NK-92 treated with Interleukin-12 subunit alpha and Interleukin-12 subunit beta, amount 100 ng/mL, for 24 hours (cell line): ENCODE data around the gene CRYBB2.
A peak's percentile ranks its signal among the peaks of the same experiment; 100 is the strongest.
"Not testable (repeated sequence)": the region's sequence is repeated elsewhere in the genome, so short reads cannot be mapped to it uniquely, and the experiment has no call there.

Experiments used
- DNase-seq: peaks from one replicate; lab custom pipeline; 2025; lab: John Stamatoyannopoulos, UW

Gene CRYBB2

DNA sequence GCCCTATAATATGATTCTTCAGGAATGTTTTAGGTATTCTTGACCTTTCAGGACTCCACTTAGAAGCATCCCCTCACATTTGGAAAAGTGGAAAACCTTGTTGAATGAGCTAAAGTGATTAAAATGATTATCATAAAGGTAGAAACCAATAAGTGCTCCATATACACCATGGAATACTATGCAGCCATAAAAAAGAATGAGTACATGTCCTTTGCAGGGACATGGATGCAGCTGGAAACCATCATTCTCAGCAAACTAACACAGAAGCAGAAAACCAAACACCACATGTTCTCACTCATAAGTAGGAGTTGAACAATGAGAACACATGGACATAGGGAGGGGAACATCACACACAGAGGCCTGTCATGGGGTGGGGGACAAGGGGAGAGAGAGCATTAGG is 14.3 kb downstream of the CRYBB2 start:
- not testable (repeated sequence) for DNase-seq

DNA sequence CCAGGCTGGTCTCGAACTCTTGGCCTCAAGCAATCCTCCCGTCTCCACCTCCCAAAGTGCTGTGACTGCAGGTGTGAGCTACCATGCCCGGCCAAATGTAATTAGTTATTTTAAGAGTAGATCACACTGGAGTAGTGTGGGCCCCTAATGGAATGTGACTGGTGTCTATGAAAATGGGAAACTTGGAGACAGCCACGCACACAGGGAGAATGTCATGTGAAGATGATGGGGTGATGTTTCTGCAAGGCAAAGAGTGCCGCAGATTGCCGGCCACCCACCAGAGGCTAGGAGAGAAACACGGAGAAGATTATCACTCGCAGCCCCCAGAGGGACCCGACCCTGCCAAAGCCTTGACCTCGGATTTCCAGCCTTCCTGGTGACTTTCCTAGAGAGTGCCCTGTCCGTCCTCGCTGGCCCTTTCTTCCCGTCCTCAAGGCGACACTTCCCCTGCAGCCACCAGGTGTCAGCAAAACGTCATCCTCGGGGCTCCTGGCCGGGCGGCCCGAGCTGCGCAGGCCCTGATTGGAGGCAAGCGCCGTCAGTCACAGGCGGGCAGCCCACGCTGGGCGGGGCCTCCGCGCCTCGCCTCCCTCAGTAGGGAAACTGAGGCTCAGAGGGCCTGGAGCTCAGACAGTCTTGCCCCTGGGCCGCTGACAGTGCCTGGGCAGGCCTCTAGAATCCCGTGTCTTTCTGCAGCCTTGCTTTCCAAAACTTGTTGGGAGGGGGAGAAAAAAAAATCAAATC is 16.3 kb downstream of the CRYBB2 start:
- DNase-seq: peak; percentile 39

DNA sequence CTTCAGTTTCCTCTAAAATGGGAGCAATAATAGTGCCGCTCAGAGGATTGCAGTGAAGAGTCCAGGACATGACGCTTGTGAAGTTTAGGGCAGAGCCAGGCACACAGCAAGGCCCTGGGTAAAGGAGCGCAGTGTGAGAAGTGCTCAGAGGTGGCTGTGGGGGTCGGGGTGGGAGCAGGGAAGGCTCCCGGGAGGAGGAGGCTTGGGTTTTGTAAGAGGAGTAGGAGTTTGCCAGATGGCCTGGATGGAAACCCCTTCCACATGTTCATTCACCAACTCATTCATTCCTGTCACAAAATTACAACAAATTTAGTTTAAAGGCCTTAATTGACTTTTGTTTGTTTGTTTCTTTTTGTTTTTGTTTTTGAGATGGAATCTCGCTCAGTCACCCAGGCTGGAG is 17.0 kb downstream of the CRYBB2 start:
- no peak for DNase-seq

DNA sequence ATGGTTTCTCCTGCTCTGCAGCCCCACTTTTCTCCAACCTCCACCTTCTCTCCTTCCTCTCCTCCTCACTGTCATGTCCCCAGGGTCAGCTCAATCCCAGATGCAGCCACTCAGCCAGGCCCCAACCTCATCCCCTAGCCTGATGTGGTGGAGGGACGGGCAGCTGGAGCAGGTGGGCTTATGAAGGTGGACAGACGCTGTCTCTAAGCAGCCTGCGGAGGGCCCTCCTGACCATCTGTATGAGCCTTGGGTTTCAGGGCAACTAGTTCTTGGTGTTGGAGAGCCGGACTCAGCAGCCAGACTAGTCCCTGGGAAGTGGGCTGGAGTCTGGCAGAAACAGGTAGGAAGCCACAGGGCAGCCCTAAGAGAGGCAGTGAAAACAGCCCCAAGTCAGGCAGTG is 18.1 kb downstream of the CRYBB2 start:
- no peak for DNase-seq

DNA sequence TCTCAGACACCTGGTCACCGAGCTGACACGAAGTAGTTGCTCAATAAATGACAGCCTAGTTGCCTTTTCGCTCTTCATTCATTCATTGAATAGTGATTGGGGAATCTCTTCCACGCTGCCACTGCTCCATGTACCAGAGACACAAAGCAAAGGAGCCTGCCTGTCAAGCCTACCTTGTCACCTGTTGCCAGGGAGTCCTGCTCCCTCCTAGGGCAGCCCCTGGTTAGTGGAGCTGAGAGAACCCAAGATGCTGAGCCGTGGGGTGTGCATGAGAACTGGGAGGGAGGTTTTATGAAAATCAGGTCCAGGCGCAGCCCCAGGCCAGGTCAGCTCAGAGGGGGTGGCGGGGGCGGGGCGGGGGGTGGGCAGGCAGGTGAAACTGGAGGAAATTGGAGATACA is 18.6 kb downstream of the CRYBB2 start:
- not testable (repeated sequence) for DNase-seq

DNA sequence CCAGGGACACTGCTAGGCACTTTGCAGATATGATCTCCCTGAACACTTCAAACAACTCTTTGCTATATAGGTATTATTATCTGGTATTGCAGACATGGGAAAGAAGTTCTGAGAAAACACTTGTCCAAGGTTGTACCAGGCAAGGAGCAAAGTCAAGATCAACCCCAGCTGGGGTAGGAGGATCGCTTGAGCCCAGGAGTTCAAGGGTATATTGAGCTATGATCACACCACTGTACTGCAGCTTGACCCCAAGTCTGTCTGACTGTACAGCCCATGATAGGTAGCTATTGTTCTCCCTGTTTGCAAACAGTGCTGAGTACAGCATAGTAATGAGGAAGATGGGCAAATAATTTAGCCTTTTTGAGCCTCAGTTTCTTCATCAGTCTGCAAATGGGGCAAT is 35.7 kb downstream of the CRYBB2 start:
- not testable (repeated sequence) for DNase-seq

DNA sequence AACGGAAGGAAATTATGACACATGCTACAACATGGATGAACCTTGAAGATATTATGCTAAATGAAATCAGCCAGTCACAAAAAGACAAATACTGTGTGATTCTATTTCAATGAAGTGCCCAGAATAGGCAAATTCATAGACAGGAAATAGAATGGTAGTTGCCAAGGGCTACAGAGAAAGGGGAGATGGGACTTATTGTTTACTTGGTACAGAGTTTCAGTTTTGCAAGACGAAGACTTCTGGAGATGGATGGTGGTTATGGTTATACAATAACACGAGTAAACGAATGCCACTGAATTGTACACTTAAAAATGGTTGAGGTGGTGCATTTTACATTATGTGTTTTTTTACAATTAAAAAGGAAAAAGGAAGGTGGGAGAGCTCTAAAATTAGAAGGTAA is 48.1 kb downstream of the CRYBB2 start:
- not testable (repeated sequence) for DNase-seq

DNA sequence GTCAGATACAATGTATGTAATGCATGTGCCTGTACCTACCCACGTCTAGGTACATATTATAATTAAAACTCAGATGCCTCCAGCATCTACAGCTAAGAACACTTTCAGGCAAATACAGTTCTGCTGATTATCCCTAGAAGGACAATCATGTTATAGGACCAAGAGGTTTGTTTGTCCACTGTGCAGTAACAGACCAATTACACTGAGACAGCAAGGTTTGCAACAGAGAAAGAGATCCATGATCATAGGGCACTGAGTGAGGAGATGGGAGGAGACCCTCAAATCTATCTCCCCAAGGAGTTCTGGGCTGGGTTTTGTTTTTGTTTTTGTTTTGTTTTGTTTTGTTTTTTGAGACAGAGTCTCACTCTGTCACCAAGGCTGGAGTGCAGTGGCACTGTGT is 49.5 kb downstream of the CRYBB2 start:
- not testable (repeated sequence) for DNase-seq

DNA sequence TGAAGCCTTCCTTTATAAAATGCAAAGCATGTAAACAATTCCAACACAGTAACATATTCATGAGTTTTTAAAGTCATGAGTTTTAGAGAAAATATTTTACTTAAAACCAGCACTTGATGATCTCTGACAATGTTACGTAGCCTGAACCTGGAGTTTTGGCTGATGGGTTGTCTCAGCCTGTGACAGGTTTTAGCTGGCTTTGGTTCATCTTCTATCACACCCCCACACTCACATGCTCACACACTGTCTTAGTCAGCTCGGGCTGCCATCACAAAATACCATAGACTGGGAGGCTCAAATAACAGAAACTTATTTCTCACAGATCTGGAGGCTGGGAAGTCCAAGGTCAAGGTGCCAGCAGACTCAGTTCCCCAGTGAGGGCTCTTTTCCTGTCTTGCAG is 50.6 kb downstream of the CRYBB2 start:
- not testable (repeated sequence) for DNase-seq

DNA sequence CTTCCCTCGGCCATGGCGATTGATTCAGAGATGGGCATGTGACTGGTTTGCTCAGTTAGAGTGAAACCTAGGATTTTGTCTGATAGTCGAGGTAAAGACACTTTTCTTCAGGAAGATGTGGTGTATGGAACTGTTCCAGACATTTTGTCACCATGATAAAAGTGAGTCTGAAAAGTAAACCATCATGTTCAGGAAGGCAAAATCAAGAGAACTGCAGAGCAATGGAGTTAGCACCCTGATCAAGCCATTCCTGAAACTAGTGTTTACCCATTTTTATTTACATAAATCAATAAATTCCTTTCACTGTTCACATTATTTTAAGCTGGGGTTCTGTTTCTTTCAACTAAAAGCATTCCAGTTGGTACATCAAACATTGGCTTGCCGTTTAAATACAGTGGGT is 53.8 kb downstream of the CRYBB2 start:
- not testable (repeated sequence) for DNase-seq

DNA sequence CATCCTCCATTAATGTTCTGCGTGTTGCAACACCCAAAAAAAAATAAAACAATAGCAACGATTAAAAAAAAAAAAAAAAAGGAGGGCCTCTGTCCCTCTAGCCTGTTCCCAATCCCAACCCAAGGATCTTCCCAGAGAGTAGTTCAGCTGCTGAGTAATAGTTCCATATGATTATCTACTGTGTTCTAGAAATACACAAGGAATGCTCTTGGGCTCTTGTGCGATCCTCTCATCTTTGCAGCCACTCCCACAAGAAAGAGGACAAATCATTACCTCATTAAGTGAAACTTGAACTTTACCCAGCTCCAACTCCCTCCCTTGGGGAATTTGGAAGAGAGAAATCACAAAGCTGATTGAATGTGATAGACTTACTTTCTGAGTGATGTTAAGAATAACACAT is 54.5 kb downstream of the CRYBB2 start:
- not testable (repeated sequence) for DNase-seq

DNA sequence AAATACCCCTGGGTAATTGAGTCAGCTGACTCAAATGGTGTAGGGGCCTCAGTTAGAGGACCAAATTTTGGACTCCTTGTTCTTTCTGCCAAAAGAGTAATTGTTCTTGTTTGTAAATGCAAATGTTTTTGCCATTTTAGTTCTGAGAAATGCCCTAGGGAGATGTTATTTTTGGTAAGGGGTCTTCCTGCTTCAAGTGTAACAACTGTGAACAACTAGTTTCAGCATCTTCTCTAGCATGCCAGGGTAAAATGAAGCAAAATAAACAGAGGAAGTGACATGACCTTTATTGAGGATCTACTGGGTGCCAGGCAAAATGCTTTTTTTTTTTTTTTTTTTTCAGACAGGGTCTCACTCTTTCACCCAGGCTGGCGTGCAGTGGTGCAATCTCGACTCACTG is 60.7 kb downstream of the CRYBB2 start:
- DNase-seq: not testable (repeated sequence)
